ENCODE results near the gene RBM5.

Gene RBM5

DNA sequence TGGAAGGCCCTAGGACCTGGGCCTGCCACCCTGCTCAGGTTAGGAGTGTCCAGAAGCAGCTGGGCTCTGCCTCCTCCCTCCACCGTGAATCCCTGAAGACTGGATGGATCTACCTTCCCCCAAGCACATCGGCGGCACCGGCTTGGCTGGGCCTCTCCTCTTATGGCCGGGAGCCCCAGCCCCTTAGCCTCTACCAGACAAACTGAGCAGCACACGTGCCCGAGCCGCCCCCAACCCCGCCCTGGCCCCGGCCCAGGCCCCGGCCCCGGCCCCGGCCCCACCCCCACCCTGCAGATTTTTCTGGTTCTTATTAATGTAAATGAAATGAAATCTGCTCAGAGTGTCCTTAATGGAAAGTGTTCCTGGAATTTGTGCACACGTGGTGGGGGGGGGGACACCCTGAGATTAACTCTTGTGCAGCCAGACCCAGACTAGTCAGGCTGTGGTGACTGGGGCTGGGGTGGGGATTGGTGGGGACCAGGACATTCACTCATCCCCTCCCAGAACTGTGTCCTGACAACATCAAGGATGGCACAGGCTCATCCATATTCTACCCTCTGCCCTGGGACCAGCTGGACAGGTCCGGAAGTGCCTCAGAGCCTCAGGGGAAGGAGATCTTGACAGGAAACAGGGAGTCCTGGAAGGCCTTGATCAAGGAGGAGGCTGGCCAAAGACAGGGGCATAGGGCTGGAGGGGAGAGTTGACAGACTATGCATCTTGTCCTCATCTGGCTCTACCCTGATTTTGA, 35.5 kb downstream of the RBM5 start:
- peak; percentile 25 for ATAC-seq
- TF ChIP-seq ZNF8 (CRISPR knock-in tag; IDR thresholded peaks at IDR 0.05) (no peak), ZNF70 (CRISPR knock-in tag; IDR thresholded peaks at IDR 0.05) (peak; percentile 88), OSR1 (CRISPR knock-in tag; IDR thresholded peaks at IDR 0.05) (no peak), ZFP3 (CRISPR knock-in tag; IDR thresholded peaks at IDR 0.05) (no peak)

- no peak for ATAC-seq
- TF ChIP-seq ZFP3 (CRISPR knock-in tag; IDR thresholded peaks at IDR 0.05): no peak
- TF ChIP-seq ISL1 (CRISPR knock-in tag; IDR thresholded peaks at IDR 0.05): no peak
Observed at GRCh38 chr3:50124800-50125178, 36.1 kb downstream of the RBM5 start.

DNA sequence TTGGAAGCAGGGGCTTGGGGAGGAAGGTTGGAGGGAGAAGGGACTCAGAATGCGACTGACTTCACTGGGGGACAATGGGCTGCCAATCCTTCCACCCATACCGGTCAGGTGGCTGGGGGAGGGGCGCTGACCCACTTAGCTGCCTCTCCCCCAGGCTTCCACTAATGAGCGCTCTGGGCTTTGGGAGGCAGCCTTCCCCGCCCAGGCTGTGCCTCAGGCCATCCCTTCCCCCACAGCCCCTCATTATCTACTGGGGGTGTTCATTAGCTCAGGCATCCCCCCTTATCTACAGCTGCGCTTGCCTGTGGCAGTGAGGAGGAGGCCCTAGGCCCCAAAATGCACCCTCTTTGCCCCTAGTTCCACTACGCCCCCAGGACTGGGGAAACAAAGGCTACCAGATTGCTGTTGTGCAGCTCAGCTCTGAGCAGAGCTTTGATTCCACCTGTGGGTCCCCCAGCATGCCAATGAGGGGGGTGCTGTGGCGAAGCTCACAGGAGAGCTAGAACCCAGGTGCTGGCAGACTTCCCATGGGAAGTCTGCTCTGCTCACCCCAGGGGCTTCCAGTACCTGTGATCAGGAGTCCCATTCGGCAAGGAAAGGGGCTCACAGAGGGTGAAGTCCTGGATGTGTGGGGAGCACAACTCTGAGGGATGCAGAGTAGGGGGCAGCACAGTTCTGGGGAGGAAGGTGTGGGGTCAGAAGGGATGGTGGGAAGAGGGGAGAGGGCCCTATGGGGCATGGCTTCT, 37.0 kb downstream of the RBM5 start:
- TF ChIP-seq ZFP30 (CRISPR knock-in tag; IDR thresholded peaks at IDR 0.05): no peak
- no peak for TF ChIP-seq PPARA (CRISPR knock-in tag; IDR thresholded peaks at IDR 0.05; ENCODE audit: borderline replicate concordance)
- TF ChIP-seq ARNTL (CRISPR knock-in tag; IDR thresholded peaks at IDR 0.05; ENCODE audit: borderline replicate concordance, low read depth): no peak
- no peak for TF ChIP-seq ISL1 (CRISPR knock-in tag; IDR thresholded peaks at IDR 0.05)
- no peak for TF ChIP-seq ESRRG (CRISPR knock-in tag; IDR thresholded peaks at IDR 0.05)
- no peak for TF ChIP-seq ZNF565 (CRISPR knock-in tag; conservative IDR thresholded peaks at IDR 0.05; ENCODE audit: low read depth)
- TF ChIP-seq POU6F1 (CRISPR knock-in tag; IDR thresholded peaks at IDR 0.05; ENCODE audit: borderline replicate concordance, low read depth): no peak
- no peak for TF ChIP-seq TOX (CRISPR knock-in tag; IDR thresholded peaks at IDR 0.05; ENCODE audit: borderline replicate concordance)
- TF ChIP-seq SNAI2 (CRISPR knock-in tag; IDR thresholded peaks at IDR 0.05): no peak
- ATAC-seq: no peak

- peak; percentile 13; the same call in 2 of the 3 replicates for ATAC-seq
- TF ChIP-seq ZNF565 (CRISPR knock-in tag; conservative IDR thresholded peaks at IDR 0.05; ENCODE audit: low read depth): no peak
- TF ChIP-seq, protein P1, sequence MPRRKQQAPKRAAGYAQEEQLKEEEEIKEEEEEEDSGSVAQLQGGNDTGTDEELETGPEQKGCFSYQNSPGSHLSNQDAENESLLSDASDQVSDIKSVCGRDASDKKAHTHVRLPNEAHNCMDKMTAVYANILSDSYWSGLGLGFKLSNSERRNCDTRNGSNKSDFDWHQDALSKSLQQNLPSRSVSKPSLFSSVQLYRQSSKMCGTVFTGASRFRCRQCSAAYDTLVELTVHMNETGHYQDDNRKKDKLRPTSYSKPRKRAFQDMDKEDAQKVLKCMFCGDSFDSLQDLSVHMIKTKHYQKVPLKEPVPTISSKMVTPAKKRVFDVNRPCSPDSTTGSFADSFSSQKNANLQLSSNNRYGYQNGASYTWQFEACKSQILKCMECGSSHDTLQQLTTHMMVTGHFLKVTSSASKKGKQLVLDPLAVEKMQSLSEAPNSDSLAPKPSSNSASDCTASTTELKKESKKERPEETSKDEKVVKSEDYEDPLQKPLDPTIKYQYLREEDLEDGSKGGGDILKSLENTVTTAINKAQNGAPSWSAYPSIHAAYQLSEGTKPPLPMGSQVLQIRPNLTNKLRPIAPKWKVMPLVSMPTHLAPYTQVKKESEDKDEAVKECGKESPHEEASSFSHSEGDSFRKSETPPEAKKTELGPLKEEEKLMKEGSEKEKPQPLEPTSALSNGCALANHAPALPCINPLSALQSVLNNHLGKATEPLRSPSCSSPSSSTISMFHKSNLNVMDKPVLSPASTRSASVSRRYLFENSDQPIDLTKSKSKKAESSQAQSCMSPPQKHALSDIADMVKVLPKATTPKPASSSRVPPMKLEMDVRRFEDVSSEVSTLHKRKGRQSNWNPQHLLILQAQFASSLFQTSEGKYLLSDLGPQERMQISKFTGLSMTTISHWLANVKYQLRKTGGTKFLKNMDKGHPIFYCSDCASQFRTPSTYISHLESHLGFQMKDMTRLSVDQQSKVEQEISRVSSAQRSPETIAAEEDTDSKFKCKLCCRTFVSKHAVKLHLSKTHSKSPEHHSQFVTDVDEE (CRISPR knock-in tag; IDR thresholded peaks at IDR 0.05): no peak
- no peak for TF ChIP-seq ESRRG (CRISPR knock-in tag; IDR thresholded peaks at IDR 0.05)
- no peak for TF ChIP-seq TCF4 (CRISPR knock-in tag; IDR thresholded peaks at IDR 0.05; ENCODE audit: borderline replicate concordance)
- no peak for TF ChIP-seq RARB (CRISPR knock-in tag; IDR thresholded peaks at IDR 0.05)
- TF ChIP-seq ZNF8 (CRISPR knock-in tag; IDR thresholded peaks at IDR 0.05): no peak
- no peak for TF ChIP-seq ISL1 (CRISPR knock-in tag; IDR thresholded peaks at IDR 0.05)
- no peak for TF ChIP-seq ZFP3 (CRISPR knock-in tag; IDR thresholded peaks at IDR 0.05)
- TF ChIP-seq CSDC2 (CRISPR knock-in tag; IDR thresholded peaks at IDR 0.05): no peak
- no peak for TF ChIP-seq TOX (CRISPR knock-in tag; IDR thresholded peaks at IDR 0.05; ENCODE audit: borderline replicate concordance)
- no peak for TF ChIP-seq OSR1 (CRISPR knock-in tag; IDR thresholded peaks at IDR 0.05)
- no peak for TF ChIP-seq ZFP30 (CRISPR knock-in tag; IDR thresholded peaks at IDR 0.05)
- TF ChIP-seq, protein P2, sequence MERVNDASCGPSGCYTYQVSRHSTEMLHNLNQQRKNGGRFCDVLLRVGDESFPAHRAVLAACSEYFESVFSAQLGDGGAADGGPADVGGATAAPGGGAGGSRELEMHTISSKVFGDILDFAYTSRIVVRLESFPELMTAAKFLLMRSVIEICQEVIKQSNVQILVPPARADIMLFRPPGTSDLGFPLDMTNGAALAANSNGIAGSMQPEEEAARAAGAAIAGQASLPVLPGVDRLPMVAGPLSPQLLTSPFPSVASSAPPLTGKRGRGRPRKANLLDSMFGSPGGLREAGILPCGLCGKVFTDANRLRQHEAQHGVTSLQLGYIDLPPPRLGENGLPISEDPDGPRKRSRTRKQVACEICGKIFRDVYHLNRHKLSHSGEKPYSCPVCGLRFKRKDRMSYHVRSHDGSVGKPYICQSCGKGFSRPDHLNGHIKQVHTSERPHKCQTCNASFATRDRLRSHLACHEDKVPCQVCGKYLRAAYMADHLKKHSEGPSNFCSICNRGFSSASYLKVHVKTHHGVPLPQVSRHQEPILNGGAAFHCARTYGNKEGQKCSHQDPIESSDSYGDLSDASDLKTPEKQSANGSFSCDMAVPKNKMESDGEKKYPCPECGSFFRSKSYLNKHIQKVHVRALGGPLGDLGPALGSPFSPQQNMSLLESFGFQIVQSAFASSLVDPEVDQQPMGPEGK (CRISPR knock-in tag; IDR thresholded peaks at IDR 0.05; ENCODE audit: borderline replicate concordance): no peak
- TF ChIP-seq BACH2 (CRISPR knock-in tag; IDR thresholded peaks at IDR 0.05; ENCODE audit: borderline replicate concordance): no peak
- no peak for TF ChIP-seq GLIS3 (CRISPR knock-in tag; IDR thresholded peaks at IDR 0.05)
- no peak for TF ChIP-seq POU6F1 (CRISPR knock-in tag; IDR thresholded peaks at IDR 0.05; ENCODE audit: borderline replicate concordance, low read depth)
- no peak for TF ChIP-seq ARNTL (CRISPR knock-in tag; IDR thresholded peaks at IDR 0.05; ENCODE audit: borderline replicate concordance, low read depth)
- no peak for TF ChIP-seq ZC3H10 (CRISPR knock-in tag; IDR thresholded peaks at IDR 0.05)
- no peak for TF ChIP-seq CSRNP3 (CRISPR knock-in tag; IDR thresholded peaks at IDR 0.05)
Observed at GRCh38 chr3:50126287-50127211, 37.8 kb downstream of the RBM5 start.

Measured in SK-N-SH treated with all-trans-retinoic acid at 6 μM for 48 hours (cell line).